ENCODE measurements around the gene NFKBIE. TPM values are rescaled to one million over a fixed set of nuclear protein-coding genes. Genes with fewer than 3 reads are reported as not detected.
A peak's percentile ranks its signal among the peaks of the same experiment; 100 is the strongest.

Gene NFKBIE
- total RNA-seq, 1 experiment from 2014 or later: 9.7 TPM

DNA sequence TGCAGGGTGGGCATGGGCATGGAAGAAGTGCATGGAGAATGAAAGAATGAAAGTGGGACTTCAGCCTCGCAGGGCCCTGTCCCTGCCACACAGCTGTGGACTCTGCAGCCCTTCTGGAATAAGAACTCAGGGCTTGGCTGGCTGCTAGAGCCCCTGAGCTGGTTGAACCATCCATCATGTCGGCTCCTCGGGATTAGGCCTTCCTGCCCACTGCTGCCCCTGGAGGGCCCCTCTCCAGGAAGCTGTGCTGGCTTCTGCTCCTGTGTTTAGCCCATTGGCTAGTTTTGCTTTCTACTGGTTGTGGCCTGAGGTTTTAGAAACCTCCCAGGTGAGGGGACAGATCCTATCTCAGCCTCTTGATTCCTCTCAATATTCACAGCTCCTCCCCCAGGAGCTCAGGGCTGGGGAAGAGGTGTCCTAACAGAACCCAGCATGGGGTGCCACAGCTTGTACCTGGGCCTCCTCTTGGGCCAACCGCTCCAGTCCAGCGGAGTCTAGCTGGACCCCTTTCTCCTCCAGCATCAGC, 39.9 kb upstream of the NFKBIE start:
- peak overlapping the region; percentile 70 to 92 (median 90); a peak in 5 of 7 replicates for H3K27ac Mint-ChIP-seq
- no peaks in the 10 kb centered on the region for H3K9me3 Mint-ChIP-seq
- no peaks in the 10 kb centered on the region for H3K4me1 Mint-ChIP-seq
- Histone ChIP-seq H2BK5ac (ENCODE audit: insufficient read length, low read length) (no peak overlapping the region), H4K8ac (replicated peaks; ENCODE audit: insufficient read length, low read depth, low read length) (no peak overlapping the region), H2BK15ac (ENCODE audit: low read depth, low read length) (no peak overlapping the region), H2AFZ (ENCODE audit: low read length) (no peak overlapping the region), H3K18ac (ENCODE audit: insufficient read length, low read depth, low read length) (peak overlapping the region; percentile 35), H3K9ac (ENCODE audit: extremely low read depth, insufficient read length, low read length) (no peak overlapping the region), H2BK120ac (ENCODE audit: low read depth, low read length, poor library complexity, severe bottlenecking) (no peak overlapping the region), H4K91ac (ENCODE audit: insufficient read length, low read depth, low read length) (no peak overlapping the region), H3K79me1 (ENCODE audit: insufficient read depth, low read depth, low read length, poor library complexity, severe bottlenecking) (no peaks in the 10 kb centered on the region), H3K4ac (ENCODE audit: low read depth, low read length) (no peak overlapping the region), H3K27ac (ENCODE audit: insufficient read length, low read depth, low read length) (no peak overlapping the region), H3K23ac (ENCODE audit: insufficient read length, low read depth, low read length) (no peak overlapping the region), H3T11ph (ENCODE audit: low read length) (no peak overlapping the region), H2BK12ac (ENCODE audit: insufficient read length, low read depth, low read length) (no peak overlapping the region), H3K9me3 (ENCODE audit: control insufficient read depth, low read depth, low read length) (no peaks in the 10 kb centered on the region), H4K20me1 (ENCODE audit: control insufficient read depth, insufficient read depth, insufficient read length) (no peaks in the 10 kb centered on the region), H4K5ac (ENCODE audit: insufficient read length, low read depth, low read length) (no peak overlapping the region), H3K56ac (ENCODE audit: insufficient read length, low read depth, low read length) (no peak overlapping the region), H3K79me2 (ENCODE audit: insufficient read depth, low read length) (no peaks in the 10 kb centered on the region), H3K4me1 (ENCODE audit: insufficient read depth, low read length) (no peaks in the 10 kb centered on the region), H2BK20ac (ENCODE audit: low read depth, low read length, poor library complexity, severe bottlenecking) (no peak overlapping the region), H3K4me2 (ENCODE audit: insufficient read depth, insufficient read length, low read length) (no peak overlapping the region), H3K27me3 (ENCODE audit: insufficient read depth, low read length) (peaks cover 2% of the 10 kb centered on the region; the same call in 1 of the 2 replicates), H2AK5ac (ENCODE audit: insufficient read length, low read length) (no peak overlapping the region), H3K23me2 (ENCODE audit: insufficient read length, low read depth, low read length, poor library complexity, severe bottlenecking) (no peaks in the 10 kb centered on the region), H3K14ac (ENCODE audit: insufficient read depth, low read length) (no peak overlapping the region)
- no peaks in the 10 kb centered on the region for H3K27me3 Mint-ChIP-seq (ENCODE audit: low read depth)
- peak overlapping the region in 1 of 2 experiments; percentile 18; a peak in 1 of 5 replicates for H3K4me3 Mint-ChIP-seq
- no CpG with 5 or more reads among the region's 5 CpGs for WGBS (ENCODE audit: extremely low coverage, insufficient read length, low lambda C conversion rate)
- peaks cover 39 to 88% (median 85%) of the 10 kb centered on the region in 3 experiments for H3K36me3 Mint-ChIP-seq (ENCODE audit: insufficient read depth in 1 of 3, low read depth in 3 of 3)
- no peak for DNase-seq
- TF ChIP-seq, protein P1, sequence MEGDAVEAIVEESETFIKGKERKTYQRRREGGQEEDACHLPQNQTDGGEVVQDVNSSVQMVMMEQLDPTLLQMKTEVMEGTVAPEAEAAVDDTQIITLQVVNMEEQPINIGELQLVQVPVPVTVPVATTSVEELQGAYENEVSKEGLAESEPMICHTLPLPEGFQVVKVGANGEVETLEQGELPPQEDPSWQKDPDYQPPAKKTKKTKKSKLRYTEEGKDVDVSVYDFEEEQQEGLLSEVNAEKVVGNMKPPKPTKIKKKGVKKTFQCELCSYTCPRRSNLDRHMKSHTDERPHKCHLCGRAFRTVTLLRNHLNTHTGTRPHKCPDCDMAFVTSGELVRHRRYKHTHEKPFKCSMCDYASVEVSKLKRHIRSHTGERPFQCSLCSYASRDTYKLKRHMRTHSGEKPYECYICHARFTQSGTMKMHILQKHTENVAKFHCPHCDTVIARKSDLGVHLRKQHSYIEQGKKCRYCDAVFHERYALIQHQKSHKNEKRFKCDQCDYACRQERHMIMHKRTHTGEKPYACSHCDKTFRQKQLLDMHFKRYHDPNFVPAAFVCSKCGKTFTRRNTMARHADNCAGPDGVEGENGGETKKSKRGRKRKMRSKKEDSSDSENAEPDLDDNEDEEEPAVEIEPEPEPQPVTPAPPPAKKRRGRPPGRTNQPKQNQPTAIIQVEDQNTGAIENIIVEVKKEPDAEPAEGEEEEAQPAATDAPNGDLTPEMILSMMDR (conservative IDR thresholded peaks at IDR 0.05): no peak

Measured in H9 (cell line).